Renal cortical epithelial cell (primary cell): Measurements from ENCODE around the gene PAX7. TPM values are rescaled to one million over a fixed set of nuclear protein-coding genes. Genes with fewer than 3 reads are reported as not detected.
"Not testable (repeated sequence)": the region's sequence is repeated elsewhere in the genome, so short reads cannot be mapped to it uniquely, and the experiment has no call there.

Source experiments
- DNase-seq: peaks from one replicate; pipeline ENCODE4 v3.0.0-alpha.2; 2011; ENCODE audit warnings: low read depth
- total RNA-seq: library from RNA; depleted of rRNA; stranded (reverse); fragments of >200 nt; gene quantifications from 2 replicates; pipeline ENCODE4 v1.2.3, GENCODE V29; 2014

The PAX7 gene
- total RNA-seq, 1 donor from 2014 or later, result not detected

DNA sequence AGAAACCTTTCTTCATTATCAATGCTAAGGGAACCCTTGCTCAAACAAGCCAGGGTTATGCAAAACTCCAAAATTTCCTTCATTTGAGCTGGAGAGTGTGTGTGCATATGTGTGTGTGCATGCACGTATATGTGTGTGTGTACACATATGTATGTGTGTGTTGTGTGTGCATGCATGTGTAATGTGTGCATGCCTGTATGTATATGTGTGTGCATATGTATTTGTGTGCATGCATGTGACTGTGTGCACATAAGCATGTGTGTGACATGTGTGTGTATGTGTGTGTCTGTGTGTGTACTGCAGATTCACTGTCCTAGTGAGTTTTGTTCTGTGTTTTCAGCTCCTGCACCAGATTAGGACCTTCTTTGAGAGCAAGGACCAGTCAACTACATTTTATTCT, 28.2 kb downstream of the PAX7 start:
- DNase-seq, result no peak

- no peak for DNase-seq
These were observed 31.0 kb downstream of the PAX7 start for GRCh38 chr1:18661404-18662285.

GRCh38 chr1:18662286-18662639, 31.6 kb downstream of the PAX7 start:
- DNase-seq, result no peak

DNA sequence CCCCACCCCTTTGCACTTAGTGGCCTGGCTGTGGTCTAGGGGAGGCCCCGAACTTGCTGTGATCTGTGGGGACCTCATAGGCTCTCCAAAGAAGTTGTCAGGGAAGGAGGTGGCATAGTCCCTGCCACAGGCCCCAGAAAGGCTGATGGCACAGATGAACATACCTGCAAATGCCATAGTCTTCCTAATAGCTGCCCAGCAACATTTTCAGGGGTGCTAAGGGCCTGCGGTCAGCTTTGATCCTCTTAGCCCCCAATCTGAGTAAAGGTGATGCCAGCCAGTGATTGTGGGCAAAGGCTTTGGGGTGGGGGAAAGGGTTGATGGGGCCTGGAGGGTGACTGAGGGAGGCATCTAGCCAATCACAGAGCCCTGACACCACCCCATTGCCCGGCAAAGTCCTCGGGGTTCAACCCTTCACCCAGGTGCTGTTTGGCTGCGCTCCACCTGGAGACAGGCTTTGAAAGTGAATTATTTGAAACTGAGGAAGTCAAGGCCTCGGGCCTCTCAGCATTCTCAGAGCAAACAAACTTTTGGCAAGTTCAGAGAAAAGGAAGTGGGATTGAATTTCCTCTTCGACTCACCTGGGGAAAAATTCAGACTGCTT, 35.8 kb downstream of the PAX7 start:
- DNase-seq, result no peak

DNA sequence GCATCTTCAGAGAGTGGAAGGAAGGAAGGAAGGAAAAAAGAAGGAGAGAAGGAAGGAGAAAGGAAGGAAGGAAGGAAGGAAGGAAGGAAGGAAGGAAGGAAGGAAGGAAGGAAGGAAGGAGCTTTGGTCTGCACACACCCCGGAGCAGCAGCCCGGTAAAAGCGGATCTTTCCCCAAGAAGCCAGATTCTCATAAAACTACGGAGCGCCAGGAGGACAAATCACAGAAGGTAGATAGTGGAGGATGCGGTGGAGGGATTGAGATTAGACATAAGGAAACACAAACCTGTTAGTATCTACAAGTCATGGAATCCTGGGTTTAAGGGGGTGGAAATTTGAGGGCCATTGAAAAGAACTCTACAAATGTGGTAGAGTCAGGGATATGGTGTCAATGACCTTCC, 36.7 kb downstream of the PAX7 start:
- no peak for DNase-seq

- DNase-seq, result no peak
These were observed 37.4 kb downstream of the PAX7 start for GRCh38 chr1:18668046-18668445.

DNA sequence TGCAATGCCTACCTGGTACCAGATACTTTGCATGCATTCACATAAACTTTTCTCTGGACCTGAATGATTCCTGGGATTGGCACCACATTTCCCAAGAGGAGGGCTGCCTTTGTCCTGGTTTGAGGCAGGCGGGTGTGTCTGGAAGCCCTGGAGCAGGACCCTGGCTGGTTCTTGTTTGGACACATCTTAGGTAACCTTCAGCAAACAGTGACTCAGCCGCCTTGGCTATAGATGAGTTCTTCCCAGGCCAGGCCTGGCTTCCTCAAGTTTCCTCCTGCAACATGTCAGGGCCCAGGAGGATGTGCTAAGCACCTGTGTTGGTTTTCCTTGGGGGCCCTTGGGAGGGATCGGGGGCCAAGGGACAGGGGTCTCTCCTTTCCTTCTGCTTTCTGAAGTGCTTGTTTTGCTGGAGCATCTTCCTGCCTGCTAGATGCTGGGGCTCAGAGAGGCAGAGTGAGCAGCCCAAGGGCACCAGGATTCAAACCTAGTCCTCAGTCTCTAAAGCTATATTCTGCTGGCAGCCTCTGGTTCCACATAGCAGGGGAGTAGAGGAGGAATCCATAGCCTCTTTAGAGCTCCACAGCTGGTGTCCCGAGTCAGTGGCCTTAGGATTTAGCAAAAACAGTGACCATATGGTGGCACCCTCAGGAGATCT, 38.2 kb downstream of the PAX7 start:
- peak; percentile 24 for DNase-seq

- no peak for DNase-seq
These were observed 39.6 kb downstream of the PAX7 start for GRCh38 chr1:18670121-18670867.

- no peak for DNase-seq
These were observed 40.2 kb downstream of the PAX7 start for GRCh38 chr1:18670868-18671225.

DNA sequence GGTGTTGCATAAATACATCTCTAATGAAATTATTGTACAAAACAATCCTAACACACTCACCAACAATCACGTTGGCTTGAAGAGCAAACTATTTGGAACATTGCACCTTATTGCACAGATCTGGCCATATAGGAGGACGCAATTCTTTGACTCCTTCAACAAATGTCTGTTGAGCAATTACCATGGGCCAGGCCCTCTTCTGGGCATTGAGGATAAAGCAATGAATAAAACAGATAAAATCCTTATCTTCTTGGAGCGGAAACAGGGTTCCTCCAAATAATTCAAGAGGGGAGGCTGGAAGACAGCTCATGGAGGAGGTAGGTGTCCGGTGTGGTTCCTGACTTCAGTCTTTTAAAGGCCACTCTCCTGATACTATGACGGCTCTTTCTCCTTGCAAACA, 43.3 kb downstream of the PAX7 start:
- no peak for DNase-seq

DNA sequence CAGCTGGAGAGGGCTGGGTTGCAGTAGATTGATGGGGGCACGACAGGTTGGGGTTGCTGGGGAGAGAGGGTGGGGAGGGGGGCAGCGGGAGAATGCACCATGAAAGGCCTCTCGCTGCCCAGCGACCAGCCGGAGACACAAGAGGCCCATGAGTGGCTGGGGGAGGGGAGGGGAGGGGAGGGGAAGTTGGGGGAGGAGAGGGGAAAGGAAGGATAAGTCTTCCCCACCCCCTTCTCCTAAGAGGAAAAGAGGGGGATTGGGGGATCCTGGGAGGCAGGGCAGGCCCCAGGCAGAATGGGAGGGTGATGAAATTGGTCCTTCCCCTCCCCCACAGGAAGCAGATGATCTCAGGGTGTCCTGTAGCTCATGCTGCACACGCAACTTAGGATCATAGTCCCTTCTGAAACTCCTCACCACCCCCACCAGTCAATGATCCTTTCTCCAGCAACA, 45.7 kb downstream of the PAX7 start:
- no peak for DNase-seq

DNA sequence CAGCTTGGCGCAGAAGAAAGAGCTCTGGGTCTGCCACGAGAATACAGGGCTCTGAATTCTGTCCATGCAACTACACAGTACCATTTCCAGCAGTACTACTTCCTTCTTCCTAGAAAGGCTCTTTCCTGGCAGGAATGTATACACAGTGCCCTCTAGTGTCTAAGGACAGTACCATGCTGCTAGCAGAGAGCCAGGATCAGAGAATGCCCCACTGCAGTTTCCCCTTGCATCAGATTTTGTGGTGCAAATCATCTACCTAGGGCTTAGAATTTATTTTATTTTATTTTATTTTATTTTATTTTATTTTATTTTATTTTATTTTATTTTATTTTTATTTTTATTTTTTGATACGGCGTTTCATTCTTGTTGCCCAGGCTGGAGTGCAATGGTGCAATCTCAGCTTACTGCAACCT, 50.8 kb downstream of the PAX7 start:
- peak; percentile 21 for DNase-seq

GRCh38 chr1:18682375-18682774, 51.7 kb downstream of the PAX7 start:
- DNase-seq, result no peak

DNA sequence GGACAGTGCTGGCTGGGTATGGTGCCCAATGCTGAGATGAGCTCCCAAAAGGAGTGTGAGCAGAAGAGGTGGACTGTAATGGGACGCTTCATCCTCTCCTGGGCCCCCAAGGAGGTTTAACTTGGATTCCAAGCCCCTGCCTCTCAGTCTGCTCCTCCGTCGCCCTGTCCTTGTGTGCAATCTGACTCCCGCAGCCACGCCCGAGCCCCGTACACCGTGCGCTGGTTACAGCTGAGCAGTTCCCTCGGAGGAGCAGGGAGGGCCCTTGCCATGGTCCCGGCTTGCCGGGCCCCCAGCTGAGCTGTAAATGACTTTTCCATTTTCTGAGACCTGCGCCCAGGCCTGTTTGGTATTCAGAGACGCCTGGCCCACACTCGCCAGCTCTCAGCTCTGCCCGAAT, 53.7 kb downstream of the PAX7 start:
- DNase-seq, result no peak

GRCh38 chr1:18686540-18686939, 55.9 kb downstream of the PAX7 start:
- no peak for DNase-seq

DNA sequence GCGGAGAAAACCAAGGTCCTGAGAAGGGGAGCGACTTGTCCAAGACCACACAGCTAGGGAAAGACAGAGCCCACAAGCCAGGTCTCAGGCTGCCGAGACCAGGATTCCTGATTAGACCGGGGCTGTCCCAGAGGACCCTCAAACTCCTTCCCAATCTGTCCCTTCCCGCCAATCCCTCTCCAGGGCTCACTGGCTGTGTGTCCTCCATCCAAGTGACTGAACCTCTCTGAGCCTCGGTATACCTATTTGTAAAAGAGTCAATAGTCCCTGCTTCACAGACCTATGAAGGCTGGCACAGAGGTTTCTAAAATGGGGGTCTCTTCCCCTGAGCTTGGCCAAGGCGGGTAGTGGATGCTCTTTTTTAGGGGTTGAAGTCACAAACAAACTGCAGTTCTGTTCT, 56.6 kb downstream of the PAX7 start:
- DNase-seq, result no peak

GRCh38 chr1:18691648-18692047, 61.0 kb downstream of the PAX7 start:
- no peak for DNase-seq

DNA sequence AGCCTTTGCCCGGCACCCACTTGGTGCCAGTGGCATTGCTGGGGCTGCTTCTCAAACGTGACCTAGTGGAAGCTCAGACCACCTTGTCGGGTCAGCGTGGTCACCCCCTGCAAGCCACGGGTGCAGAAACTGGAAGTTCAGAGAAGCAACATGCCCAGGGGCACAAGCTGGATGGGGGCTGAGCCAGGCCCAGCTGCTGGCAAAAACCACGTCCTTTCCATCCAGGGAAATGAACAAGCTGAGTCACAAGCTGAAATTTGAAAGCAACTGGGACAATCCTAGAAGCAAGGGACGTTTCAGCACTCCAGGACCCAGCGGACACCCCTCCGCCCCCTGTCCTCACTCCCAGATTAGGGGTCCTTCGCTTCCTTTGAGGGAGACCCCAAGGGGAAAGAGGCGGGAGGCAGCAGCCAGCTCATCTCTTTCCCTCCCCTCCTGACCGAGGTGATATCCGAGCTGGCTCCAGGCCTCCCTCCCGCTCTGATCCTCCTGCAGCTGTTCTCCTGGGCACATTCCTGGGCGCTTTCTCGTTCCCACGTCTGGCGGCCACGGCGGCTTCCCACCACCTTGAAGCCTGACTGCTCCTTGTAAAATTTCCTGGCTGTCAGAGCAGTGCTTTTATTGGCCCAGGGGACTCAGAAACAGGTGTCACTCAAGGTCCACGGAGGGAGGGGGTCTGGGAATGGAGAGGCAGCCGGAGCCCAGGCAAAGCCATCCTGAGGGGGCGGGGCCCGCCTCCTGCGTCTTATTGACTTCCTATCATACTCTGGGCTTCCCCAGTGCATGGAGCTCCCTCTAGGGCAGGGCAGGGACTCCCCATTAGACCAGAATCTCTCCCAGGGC, 62.8 kb downstream of the PAX7 start:
- DNase-seq, result no peak

GRCh38 chr1:18694289-18694688, 63.6 kb downstream of the PAX7 start:
- not testable (repeated sequence) for DNase-seq

DNA sequence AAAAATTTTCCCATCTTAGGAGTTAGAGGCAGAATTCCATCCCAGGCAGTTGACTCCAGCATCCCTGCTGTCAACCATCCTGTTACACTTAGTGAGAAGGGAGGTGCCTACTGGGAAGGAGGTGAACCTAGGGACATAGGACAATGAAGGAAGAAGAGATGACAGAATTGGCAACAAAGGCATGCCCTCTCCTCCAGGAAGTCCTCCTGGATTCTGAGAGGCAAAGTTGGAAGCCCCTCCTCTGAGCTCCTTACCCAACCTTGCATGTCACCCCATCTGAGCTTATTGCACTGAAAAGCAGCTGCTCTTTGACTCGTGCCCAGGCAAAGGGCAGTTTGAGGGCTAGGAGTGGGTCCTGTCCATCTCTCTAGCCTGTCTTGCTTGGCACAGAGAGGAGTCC, 66.9 kb downstream of the PAX7 start:
- no peak for DNase-seq

DNA sequence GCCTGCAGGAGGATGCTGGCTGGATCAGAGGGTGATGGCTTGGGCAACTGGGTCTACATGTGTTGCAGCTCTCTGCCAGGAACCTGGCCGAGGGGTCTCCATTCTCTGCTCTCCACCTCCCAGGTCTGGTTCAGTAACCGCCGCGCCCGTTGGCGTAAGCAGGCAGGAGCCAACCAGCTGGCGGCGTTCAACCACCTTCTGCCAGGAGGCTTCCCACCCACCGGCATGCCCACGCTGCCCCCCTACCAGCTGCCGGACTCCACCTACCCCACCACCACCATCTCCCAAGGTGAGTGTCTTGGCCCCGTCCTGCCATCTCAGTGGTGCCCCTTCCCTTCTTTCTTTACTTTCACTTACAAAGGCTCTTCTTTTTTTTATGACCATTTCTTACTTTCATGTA, 69.9 kb downstream of the PAX7 start:
- no peak for DNase-seq
